ENCODE results near the gene RNU6-8. TPM values are rescaled to one million over a fixed set of nuclear protein-coding genes. Genes with fewer than 3 reads are reported as not detected.

RNU6-8 gene
- total RNA-seq, 1 experiment from 2014 or later: not detected

DNA sequence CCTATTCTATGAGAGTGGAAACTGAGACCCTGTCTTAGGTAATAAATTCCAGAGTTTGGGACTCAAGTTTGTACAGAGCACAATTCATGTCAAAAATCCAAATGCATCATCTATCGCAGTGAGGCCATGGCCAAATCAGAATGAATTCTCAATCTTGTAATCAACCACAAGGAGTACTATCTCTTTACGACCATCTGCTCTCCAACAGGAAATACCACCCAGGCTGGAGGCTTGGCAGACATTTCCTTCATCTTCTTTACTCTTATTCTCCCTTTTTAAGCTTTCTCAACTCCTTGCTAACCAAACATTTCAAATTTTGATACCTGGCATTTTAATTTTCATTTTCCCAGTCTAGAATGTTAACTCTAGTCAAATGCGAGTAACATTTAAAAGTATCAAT, 33.9 kb downstream of the RNU6-8 start:
- no peaks in the 10 kb centered on the region for H3K4me1 ChIP-seq (ENCODE audit: insufficient read depth, low read length)

More for the DNA sequence above, 33.9 kb downstream of the RNU6-8 start:
- Mint-ChIP-seq H3K27ac (no peak overlapping the region), H3K4me1 (peaks cover 0 to 6% of the 10 kb centered on the region in 2 experiments; a peak in 3 of 4 replicates), H3K36me3 (ENCODE audit: insufficient read depth in 1 of 3, low read depth in 3 of 3) (no peaks in the 10 kb centered on the region), H3K4me3 (no peak overlapping the region), H3K27me3 (ENCODE audit: low read depth) (no peaks in the 10 kb centered on the region), H3K9me3 (no peaks in the 10 kb centered on the region)
- Histone ChIP-seq H3K14ac (ENCODE audit: insufficient read depth, low read length) (no peak overlapping the region), H3K27me3 (ENCODE audit: insufficient read depth, low read length) (no peaks in the 10 kb centered on the region), H3T11ph (ENCODE audit: low read length) (no peak overlapping the region), H3K23ac (ENCODE audit: insufficient read length, low read depth, low read length) (no peak overlapping the region), H3K23me2 (ENCODE audit: insufficient read length, low read depth, low read length, poor library complexity, severe bottlenecking) (no peaks in the 10 kb centered on the region), H2BK20ac (ENCODE audit: low read depth, low read length, poor library complexity, severe bottlenecking) (no peak overlapping the region), H3K9ac (ENCODE audit: extremely low read depth, insufficient read length, low read length) (no peak overlapping the region), H4K20me1 (ENCODE audit: control insufficient read depth, insufficient read depth, insufficient read length) (no peaks in the 10 kb centered on the region), H4K5ac (ENCODE audit: insufficient read length, low read depth, low read length) (no peak overlapping the region), H2BK120ac (ENCODE audit: low read depth, low read length, poor library complexity, severe bottlenecking) (no peak overlapping the region), H2AK5ac (ENCODE audit: insufficient read length, low read length) (no peak overlapping the region), H4K8ac (replicated peaks; ENCODE audit: insufficient read length, low read depth, low read length) (no peak overlapping the region), H3K79me2 (ENCODE audit: insufficient read depth, low read length) (no peaks in the 10 kb centered on the region), H3K4me2 (ENCODE audit: insufficient read depth, insufficient read length, low read length) (no peak overlapping the region), H3K4ac (ENCODE audit: low read depth, low read length) (no peak overlapping the region), H2BK12ac (ENCODE audit: insufficient read length, low read depth, low read length) (no peak overlapping the region), H2BK5ac (ENCODE audit: insufficient read length, low read length) (no peak overlapping the region), H3K27ac (ENCODE audit: insufficient read length, low read depth, low read length) (no peak overlapping the region), H3K18ac (ENCODE audit: insufficient read length, low read depth, low read length) (no peak overlapping the region), H3K79me1 (ENCODE audit: insufficient read depth, low read depth, low read length, poor library complexity, severe bottlenecking) (no peaks in the 10 kb centered on the region), H2BK15ac (ENCODE audit: low read depth, low read length) (no peak overlapping the region), H3K9me3 (ENCODE audit: control insufficient read depth, low read depth, low read length) (no peaks in the 10 kb centered on the region), H2AFZ (ENCODE audit: low read length) (no peak overlapping the region), H3K56ac (ENCODE audit: insufficient read length, low read depth, low read length) (no peak overlapping the region), H4K91ac (ENCODE audit: insufficient read length, low read depth, low read length) (no peak overlapping the region)
- WGBS (ENCODE audit: extremely low coverage, insufficient read length, low lambda C conversion rate): no CpG with 5 or more reads among the region's 3 CpGs
- TF ChIP-seq, protein P1, sequence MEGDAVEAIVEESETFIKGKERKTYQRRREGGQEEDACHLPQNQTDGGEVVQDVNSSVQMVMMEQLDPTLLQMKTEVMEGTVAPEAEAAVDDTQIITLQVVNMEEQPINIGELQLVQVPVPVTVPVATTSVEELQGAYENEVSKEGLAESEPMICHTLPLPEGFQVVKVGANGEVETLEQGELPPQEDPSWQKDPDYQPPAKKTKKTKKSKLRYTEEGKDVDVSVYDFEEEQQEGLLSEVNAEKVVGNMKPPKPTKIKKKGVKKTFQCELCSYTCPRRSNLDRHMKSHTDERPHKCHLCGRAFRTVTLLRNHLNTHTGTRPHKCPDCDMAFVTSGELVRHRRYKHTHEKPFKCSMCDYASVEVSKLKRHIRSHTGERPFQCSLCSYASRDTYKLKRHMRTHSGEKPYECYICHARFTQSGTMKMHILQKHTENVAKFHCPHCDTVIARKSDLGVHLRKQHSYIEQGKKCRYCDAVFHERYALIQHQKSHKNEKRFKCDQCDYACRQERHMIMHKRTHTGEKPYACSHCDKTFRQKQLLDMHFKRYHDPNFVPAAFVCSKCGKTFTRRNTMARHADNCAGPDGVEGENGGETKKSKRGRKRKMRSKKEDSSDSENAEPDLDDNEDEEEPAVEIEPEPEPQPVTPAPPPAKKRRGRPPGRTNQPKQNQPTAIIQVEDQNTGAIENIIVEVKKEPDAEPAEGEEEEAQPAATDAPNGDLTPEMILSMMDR (conservative IDR thresholded peaks at IDR 0.05): no peak
- no peak for DNase-seq

Data from H9 (cell line).